GM18867 (cell line): ENCODE measurements around the gene ITGAL.
"Not testable (repeated sequence)": the region's sequence is repeated elsewhere in the genome, so short reads cannot be mapped to it uniquely, and the experiment has no call there.

Source experiments
- ATAC-seq: cut with Tn5 transposase; IDR thresholded peaks from one replicate; pipeline ENCODE4 v1.9.1; 2021; ENCODE audit warnings: mild to moderate bottlenecking, moderate library complexity; ENCODE audit not compliant: unreplicated experiment

The ITGAL gene

DNA sequence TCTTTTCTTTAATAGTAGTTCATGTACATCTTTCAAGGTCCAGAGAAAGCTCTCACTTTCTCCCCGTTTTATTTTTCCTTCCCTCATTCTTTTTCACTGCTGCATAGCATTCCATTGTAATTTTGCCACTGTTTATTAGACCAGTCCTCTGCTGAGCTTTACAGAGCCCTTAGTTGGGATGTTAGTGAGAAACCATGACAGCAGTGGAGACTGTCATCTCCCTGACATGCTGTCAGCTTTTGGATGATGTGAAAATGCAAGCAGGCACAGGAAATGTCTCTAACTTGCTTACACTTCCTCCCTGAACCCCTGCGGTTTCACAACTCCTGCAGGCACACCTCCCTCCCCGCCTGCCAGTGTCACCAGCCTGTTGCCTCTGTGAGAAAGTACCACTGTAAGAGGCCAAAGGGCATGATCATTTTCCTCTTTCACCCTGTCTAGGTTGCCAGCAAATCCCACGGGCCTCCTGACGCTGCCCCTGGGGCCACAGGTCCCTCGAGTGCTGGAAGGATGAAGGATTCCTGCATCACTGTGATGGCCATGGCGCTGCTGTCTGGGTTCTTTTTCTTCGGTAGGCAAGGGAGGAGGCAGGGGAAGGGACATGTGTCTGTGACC, at the start of gene ITGAL:
TSS of gene ITGAL (plus strand) at position 415 of the 615 bp plus-strand sequence. CDS start at position 511, 96 bp downstream.
- peak; percentile 50 for ATAC-seq

GRCh38 chr16:30428055-30428454, 44.5 kb upstream of the ITGAL start:
- no peak for ATAC-seq

DNA sequence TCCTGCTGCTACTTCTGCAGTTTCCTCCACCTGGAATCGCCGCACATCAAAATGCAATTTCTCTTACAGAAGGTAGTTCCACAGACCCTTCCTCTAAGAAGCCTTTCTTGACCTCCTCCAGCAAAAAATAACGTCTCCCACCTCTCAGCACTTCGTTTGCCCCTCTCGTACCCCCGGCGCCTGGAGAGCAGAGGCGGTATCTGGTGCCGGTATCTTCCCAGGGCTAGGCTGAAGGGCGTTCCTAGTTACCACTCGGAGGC, 43.2 kb upstream of the ITGAL start:
- no peak for ATAC-seq

- peak; percentile 93 for ATAC-seq
Observed at GRCh38 chr16:30429678-30430427, 42.7 kb upstream of the ITGAL start, which contains the start of gene DCTPP1. DCTPP1 (minus strand) TSS chr16:30430030; CDS start chr16:30429980, 50 bp downstream.

- no peak for ATAC-seq
Observed at GRCh38 chr16:30430428-30430970, 42.0 kb upstream of the ITGAL start.

DNA sequence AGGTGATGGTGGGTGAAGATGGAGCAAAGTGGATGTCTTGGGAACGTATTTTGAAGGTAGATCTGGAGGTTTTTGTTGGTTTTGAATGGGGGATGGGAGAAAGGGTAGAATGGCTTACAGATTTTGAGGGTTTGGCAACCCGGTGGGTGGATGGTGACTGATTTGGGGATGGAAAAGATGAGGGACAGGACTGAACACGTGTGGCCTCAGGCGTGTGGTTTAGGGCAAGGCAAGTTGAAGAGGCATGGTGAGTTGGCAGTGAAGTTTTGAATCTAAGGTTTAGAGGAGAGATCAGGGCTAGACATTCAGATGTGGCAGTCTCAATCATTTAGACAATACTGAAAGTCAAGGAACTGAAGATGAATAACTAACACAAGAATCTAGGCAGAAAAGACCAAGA, 37.7 kb upstream of the ITGAL start:
- ATAC-seq: no peak

DNA sequence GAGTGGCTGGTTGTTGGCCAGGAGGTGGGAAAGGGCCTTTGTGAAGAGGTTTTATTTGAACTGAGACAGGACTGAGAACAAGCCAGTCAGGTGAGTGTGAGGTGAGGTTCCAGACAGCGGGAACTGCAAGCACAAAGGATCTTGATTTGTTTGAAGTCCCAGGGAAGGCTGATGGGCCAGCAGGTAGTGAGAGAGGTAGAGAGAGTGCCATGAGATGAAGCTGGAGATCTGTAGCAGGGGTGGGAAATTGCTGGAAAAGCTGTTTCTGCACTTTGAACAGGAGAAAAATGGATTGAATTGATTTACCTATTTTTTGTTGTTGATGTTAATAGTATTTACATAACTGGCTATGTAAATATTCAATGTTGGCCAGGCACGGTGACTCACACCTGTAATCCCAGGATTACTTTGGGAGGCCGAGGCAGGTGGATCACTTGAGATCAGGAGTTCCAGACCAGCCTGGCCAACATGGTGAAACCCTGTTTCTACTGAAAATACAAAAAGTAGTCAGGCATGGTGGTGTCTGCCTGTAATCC, 35.0 kb upstream of the ITGAL start:
- ATAC-seq: no peak

GRCh38 chr16:30438835-30439234, 33.7 kb upstream of the ITGAL start:
- no peak for ATAC-seq

- ATAC-seq: no peak
Observed at GRCh38 chr16:30439720-30440348, 32.7 kb upstream of the ITGAL start.

DNA sequence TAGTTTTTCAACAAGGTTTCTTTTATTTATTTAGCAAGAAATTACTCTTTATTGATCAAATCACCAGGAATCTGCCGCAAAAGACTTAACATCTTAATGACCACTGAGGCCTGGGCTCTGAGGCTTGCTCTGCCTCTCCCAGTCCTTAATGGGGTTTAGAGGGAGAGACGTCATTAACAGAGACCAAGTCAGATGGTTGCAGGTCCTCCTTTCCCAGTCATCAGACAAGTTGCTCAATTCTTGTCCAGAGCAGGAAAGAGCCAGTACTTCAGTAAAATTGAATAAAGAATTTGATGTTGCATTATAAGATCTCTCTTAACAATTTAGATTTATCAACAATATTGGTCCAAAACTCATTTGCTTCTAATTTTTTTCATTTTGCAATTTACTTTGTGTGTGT, 28.9 kb upstream of the ITGAL start:
- no peak for ATAC-seq

- ATAC-seq: no peak
Observed at GRCh38 chr16:30444231-30445148, 28.1 kb upstream of the ITGAL start.

- no peak for ATAC-seq
Observed at GRCh38 chr16:30445149-30445407, 27.5 kb upstream of the ITGAL start.

DNA sequence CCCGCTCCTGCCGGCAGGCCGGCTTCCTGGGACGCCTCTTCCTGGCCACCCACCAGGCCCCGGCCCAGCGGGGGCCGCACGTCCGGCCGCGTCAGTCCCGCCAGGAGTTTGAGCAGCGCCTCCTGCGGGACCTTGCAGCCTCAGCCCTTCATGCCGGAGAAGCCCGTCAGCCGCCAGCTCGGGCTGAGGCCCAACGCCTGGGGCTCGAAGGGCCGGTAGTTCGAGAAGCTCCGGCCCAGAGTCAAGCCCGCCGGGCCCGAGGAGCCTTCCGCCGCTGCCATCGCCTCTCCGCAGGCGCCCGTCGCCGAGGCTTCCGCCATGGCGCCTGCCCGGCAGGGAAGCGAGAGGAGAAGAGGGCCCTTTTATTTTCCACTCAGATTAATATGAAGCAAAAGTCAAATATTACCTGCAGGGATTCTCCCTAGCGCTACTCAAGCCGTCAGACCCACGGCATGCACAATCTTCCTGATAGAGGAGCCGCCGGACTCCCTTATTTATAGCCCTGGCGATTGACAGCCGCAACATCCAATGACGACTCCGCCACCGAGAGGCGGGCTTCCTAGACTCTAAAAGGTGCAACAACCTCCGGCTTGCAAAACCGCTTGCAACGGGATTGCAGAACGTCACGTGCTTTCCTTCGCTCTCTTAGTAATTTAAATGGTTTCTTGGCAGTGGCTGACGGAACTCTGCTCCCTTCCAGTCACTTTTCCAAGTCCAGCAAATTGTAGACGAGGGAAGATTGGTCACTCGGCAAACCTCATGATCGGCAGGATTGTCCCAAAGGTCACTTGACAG, 26.9 kb upstream of the ITGAL start, which contains the start of gene SEPHS2:
TSS of gene SEPHS2 (minus strand) at position 467 of the 795 bp plus-strand sequence. CDS start at position 320, 147 bp downstream.
- ATAC-seq: peak; percentile 82

DNA sequence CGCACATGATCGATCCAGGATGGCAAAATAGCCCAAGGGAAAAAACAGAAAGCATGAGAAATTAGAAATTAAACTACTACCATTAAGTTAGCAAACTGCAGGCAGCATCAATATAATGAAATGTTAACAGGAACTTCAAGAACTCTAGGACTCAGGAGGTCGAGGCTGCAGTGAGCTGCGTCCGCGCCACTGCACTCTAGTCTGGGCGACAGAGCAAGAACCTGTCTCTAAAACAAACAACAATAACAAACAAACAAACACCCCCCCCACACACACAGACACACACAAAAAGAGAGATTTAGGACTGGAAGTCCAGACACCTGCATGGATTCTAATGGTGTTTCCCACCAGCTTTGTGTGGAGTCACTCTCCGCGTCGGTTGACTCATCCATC, 26.3 kb upstream of the ITGAL start:
- ATAC-seq: no peak

GRCh38 chr16:30447512-30448226, 24.9 kb upstream of the ITGAL start:
- no peak for ATAC-seq

- ATAC-seq: no peak
Observed at GRCh38 chr16:30449116-30449435, 23.5 kb upstream of the ITGAL start.

DNA sequence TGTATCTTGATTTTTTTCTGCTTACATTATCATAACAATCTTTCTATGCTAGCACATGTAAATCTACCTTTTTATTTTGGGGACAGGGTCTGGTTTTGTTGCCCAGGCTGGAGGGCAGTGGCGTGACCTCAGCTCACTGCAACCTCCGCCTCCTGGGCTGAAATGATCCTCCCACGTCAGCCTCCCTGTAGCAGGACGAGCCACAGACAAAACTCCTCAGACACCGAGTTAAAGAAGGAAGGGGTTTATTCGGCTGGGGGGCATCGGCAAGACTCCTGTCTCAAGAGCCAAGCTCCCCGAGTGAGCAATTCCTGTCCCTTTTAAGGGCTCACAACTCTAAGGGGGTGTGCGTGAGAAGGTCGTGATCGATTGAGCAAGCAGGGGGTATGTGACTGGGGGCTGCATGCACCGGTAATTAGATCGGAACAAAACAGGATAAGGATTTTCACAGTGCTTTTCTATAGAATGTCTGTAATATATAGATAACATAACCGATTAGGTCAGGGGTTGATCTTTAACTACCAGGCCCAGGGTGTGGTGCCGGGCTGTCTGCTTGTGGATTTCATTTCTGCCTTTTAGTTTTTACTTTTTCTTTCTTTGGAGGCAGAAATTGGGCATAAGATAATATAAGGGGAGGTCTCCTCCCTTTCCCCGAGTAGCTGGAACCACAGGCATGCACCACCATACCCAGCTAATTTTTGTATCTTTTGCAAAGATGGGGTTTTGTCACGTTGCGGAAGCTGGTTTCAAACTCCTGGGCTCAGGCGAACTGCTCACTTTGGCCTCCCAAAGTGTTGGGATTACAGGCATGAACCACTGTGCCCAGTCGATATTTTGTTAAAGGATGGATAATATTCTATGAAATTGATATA, 19.6 kb upstream of the ITGAL start:
- ATAC-seq: not testable (repeated sequence)

DNA sequence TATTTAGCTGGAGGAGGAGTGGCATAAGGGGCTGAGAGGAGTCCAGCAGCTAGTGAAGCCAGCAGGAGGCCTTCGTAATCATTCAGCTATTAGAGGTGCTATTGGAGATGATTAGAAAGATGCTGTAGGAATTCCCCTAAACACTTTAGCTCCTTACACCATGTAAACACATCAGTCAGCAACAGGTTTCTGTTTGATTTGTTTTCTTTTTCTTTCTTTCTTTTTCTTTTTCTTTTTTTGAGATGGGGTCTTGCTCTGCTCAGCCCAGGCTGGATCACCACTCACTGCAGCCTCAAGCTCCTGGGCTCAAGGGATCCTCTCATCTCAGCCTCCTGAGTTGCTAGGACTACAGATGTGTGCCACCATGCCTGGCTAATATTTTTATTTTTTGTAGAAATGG, 16.2 kb upstream of the ITGAL start:
- no peak for ATAC-seq

DNA sequence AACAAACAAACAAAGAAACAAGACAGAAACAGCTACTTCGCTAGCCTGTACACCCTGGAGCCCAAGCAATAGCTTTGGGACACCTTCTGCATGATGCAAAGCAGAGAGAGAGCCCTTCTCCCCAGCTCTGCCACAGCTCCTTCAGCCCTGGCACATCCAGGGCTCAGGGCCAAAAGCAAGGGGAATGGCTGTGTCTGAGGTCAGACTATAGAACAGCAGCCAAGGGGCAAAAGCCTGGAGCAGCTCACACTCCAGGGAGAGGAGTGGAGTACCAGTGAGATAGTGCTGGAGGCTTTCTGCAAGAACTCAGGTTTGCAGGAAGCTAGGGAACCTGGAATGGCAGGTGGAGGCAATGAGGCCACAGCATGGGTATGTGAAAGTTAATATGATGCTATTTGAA, 15.3 kb upstream of the ITGAL start:
- no peak for ATAC-seq
